DND-41 (cell line): Measurements from ENCODE around the gene SOX30.

ENCODE experiments used
- EZH2 ChIP-seq: IDR thresholded peaks from 3 replicates; pipeline ENCODE4 v1.6.1; 2012; ENCODE audit warnings: borderline replicate concordance, low read depth, mild to moderate bottlenecking, moderate library complexity, low read length, inconsistent platforms; ENCODE audit not compliant: severe bottlenecking
- TF ChIP-seq, protein P1 (sequence below): IDR thresholded peaks from 2 replicates; pipeline ENCODE4 v1.5.1; 2012; ENCODE audit warnings: borderline replicate concordance, low read length, moderate library complexity, mild to moderate bottlenecking; ENCODE audit not compliant: poor library complexity, severe bottlenecking; ENCODE audit errors: extremely low read depth

DNA sequence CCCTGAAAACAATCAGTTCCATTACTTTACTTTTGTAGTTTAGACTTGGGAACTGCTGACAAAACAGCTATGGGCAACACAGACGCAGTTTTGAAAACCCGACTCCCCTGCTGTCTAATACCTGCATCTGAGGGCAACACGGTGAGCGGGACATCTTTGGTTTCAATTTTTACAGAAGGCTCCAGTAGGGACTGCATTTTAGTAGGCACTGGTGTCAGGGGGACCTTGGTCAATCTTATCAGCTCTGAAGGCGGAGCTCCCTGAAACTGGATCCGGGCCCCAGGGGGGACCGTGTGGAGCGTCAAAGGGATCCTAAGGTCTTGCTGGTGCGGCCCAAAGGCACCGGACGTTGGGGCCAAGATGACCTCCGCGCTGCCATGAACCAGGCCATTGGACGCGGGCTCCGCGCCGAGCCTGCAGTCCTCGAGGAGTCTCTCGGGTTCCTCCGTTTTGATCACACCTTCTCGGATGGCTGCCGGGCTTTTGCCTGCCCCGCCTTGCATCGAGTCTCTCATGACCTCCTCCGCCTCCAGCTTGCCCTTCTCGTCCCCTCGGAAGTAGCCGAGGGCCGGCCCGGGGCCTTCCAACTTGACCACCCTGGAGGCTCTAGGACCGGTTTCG is 1.1 kb downstream of the SOX30 start:
- TF ChIP-seq, protein P1, sequence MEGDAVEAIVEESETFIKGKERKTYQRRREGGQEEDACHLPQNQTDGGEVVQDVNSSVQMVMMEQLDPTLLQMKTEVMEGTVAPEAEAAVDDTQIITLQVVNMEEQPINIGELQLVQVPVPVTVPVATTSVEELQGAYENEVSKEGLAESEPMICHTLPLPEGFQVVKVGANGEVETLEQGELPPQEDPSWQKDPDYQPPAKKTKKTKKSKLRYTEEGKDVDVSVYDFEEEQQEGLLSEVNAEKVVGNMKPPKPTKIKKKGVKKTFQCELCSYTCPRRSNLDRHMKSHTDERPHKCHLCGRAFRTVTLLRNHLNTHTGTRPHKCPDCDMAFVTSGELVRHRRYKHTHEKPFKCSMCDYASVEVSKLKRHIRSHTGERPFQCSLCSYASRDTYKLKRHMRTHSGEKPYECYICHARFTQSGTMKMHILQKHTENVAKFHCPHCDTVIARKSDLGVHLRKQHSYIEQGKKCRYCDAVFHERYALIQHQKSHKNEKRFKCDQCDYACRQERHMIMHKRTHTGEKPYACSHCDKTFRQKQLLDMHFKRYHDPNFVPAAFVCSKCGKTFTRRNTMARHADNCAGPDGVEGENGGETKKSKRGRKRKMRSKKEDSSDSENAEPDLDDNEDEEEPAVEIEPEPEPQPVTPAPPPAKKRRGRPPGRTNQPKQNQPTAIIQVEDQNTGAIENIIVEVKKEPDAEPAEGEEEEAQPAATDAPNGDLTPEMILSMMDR = no peak
- no peak for TF ChIP-seq EZH2
